Measurements from ENCODE around the gene KCNC1. TPM values are rescaled to one million over a fixed set of nuclear protein-coding genes. Genes with fewer than 3 reads are reported as not detected.

The KCNC1 gene
- total and polyA plus RNA-seq, 2 of the 13 experiments (the other 11 are each of a cell fraction or from before 2014, with no cell fraction given) = 0.01 to 0.04 TPM

DNA sequence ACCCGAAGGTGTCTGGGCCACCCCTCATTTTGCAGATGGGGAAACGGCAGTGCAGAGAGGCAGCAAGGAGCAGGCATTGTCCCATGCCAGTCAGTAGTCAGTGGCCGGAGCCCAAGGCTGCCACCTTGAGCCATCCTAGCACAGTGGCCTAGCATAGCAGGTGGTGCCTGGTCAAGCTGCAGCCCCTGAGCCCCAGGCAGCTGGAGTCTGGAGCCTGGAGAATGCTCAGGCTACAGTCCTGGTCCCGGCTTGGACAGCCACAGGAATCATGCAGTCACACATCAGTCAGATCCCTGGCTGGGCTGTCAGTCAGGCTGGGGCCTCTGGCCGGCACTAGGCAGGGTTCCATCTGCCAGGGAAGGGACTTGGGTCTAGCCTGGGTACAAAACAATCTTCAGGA, 18.6 kb downstream of the KCNC1 start:
- FAIRE-seq = no peak

More for the DNA sequence above, 18.6 kb downstream of the KCNC1 start:
- TF ChIP-seq ZBTB7B (CRISPR knock-in tag; IDR thresholded peaks at IDR 0.05) = no peak
- TF ChIP-seq SALL2 (CRISPR knock-in tag; IDR thresholded peaks at IDR 0.05) = no peak
- TF ChIP-seq SNRNP70 (IDR thresholded peaks at IDR 0.05; ENCODE audit: low read depth, low read length) = no peak
- TF ChIP-seq, protein P1, sequence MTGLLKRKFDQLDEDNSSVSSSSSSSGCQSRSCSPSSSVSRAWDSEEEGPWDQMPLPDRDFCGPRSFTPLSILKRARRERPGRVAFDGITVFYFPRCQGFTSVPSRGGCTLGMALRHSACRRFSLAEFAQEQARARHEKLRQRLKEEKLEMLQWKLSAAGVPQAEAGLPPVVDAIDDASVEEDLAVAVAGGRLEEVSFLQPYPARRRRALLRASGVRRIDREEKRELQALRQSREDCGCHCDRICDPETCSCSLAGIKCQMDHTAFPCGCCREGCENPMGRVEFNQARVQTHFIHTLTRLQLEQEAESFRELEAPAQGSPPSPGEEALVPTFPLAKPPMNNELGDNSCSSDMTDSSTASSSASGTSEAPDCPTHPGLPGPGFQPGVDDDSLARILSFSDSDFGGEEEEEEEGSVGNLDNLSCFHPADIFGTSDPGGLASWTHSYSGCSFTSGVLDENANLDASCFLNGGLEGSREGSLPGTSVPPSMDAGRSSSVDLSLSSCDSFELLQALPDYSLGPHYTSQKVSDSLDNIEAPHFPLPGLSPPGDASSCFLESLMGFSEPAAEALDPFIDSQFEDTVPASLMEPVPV (CRISPR knock-in tag; IDR thresholded peaks at IDR 0.05) = no peak
- TF ChIP-seq, protein P2, sequence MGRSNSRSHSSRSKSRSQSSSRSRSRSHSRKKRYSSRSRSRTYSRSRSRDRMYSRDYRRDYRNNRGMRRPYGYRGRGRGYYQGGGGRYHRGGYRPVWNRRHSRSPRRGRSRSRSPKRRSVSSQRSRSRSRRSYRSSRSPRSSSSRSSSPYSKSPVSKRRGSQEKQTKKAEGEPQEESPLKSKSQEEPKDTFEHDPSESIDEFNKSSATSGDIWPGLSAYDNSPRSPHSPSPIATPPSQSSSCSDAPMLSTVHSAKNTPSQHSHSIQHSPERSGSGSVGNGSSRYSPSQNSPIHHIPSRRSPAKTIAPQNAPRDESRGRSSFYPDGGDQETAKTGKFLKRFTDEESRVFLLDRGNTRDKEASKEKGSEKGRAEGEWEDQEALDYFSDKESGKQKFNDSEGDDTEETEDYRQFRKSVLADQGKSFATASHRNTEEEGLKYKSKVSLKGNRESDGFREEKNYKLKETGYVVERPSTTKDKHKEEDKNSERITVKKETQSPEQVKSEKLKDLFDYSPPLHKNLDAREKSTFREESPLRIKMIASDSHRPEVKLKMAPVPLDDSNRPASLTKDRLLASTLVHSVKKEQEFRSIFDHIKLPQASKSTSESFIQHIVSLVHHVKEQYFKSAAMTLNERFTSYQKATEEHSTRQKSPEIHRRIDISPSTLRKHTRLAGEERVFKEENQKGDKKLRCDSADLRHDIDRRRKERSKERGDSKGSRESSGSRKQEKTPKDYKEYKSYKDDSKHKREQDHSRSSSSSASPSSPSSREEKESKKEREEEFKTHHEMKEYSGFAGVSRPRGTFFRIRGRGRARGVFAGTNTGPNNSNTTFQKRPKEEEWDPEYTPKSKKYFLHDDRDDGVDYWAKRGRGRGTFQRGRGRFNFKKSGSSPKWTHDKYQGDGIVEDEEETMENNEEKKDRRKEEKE (IDR thresholded peaks at IDR 0.05) = no peak
- no peak for TF ChIP-seq PHF5A (CRISPR knock-in tag; IDR thresholded peaks at IDR 0.05; ENCODE audit: low read depth, unreplicated experiment)
- no peak for TF ChIP-seq KLF6 (CRISPR knock-in tag; IDR thresholded peaks at IDR 0.05)
- no peak for TF ChIP-seq SAFB2 (CRISPR knock-in tag; IDR thresholded peaks at IDR 0.05; ENCODE audit: borderline replicate concordance, low read depth)
- TF ChIP-seq ZKSCAN5 (CRISPR knock-in tag; IDR thresholded peaks at IDR 0.05) = no peak
- no peak for TF ChIP-seq ZNF747 (CRISPR knock-in tag; IDR thresholded peaks at IDR 0.05; ENCODE audit: borderline replicate concordance)
- 24% methylated on average over 2 of the region's 5 CpGs for WGBS (ENCODE audit: low lambda C conversion rate)
- Histone ChIP-seq H3K4me3 (replicated peaks in 1 of 3; ENCODE audit: insufficient read depth in 1 of 3, low read depth in 2 of 3, low read length in 3 of 3) (no peak overlapping the region), H3K4me2 (ENCODE audit: low read depth, low read length) (no peak overlapping the region), H3K79me2 (ENCODE audit: insufficient read depth, low read length) (no peaks in the 10 kb centered on the region), H3K4me1 (ENCODE audit: insufficient read depth, low read length) (peaks cover 29% of the 10 kb centered on the region), H3K9me3 (ENCODE audit: low read length) (no peaks in the 10 kb centered on the region), H3K27ac (ENCODE audit: extremely low read length, insufficient read depth, low read length) (no peak overlapping the region), H3K9ac (ENCODE audit: insufficient read depth, low read depth, low read length) (no peak overlapping the region), H3K27me3 (ENCODE audit: control insufficient read depth in 1 of 2, insufficient read depth in 2 of 2, low read length in 2 of 2) (peaks cover 4 to 12% of the 10 kb centered on the region in 2 experiments; a peak in 2 of 5 replicates), H4K20me1 (ENCODE audit: insufficient read depth, low read length) (no peaks in the 10 kb centered on the region), H3K36me3 (replicated peaks in 1 of 2; ENCODE audit: control insufficient read depth in 1 of 2, insufficient read depth in 2 of 2, low read length in 2 of 2) (no peaks in the 10 kb centered on the region), H2AFZ (ENCODE audit: low read length) (no peak overlapping the region)
- POLR2A ChIA-PET = no interaction called here
- no peak for DNase-seq (ENCODE audit: low spot score)
- CTCF ChIA-PET (ENCODE audit: low intra/inter-chr PET ratio, low total read pairs) = no interaction called here
- 0 out of 3 replicates have a peak, but pooled peaks have one; percentile 15 for ATAC-seq
- no TSS peak for BruUV-seq (replicated peaks)
- intact Hi-C loops (cut with micrococcal nuclease; ENCODE audit: unreplicated experiment) = no loop called here
- in situ Hi-C loops (cut with HindIII; ENCODE audit: extremely low pct_ligation_motif_present, low pct_unique_long_range_greater_than_20kb) = no loop called here

Data from HepG2 (cell line).